NT2/D1 (cell line): ENCODE data around the gene ABCC9.

Source experiments
- SUZ12 ChIP-seq: IDR thresholded peaks from 2 replicates; pipeline ENCODE4 v1.6.1; 2011; ENCODE audit not compliant: insufficient read length, insufficient read depth; ENCODE audit errors: extremely low read depth
- YY1 ChIP-seq: IDR thresholded peaks from 2 replicates; pipeline ENCODE4 v1.6.1; 2011; ENCODE audit not compliant: insufficient read length, insufficient read depth
- ZNF274 ChIP-seq: IDR thresholded peaks from 2 replicates; pipeline ENCODE4 v1.6.1; 2011; ENCODE audit warnings: mild to moderate bottlenecking, low read depth, low read length

- TF ChIP-seq SUZ12 (no peak), ZNF274 (no peak), YY1 (no peak)
These were observed 39.3 kb upstream of the ABCC9 start for GRCh38 chr12:21980544-21980943.
